Measurements from ENCODE around the gene FASN.

The FASN gene

GRCh38 chr17:82113941-82114340 lies 15.9 kb upstream of the FASN start:
- H2AK5ac ChIP-seq (ENCODE audit: low read depth, low read length), result peak overlapping the region; percentile 90
- H3K27ac ChIP-seq (replicated peaks; ENCODE audit: low read length), result no peak overlapping the region
- peak overlapping the region; percentile 6 for H3K14ac ChIP-seq (ENCODE audit: low read length)
- H3K4me1 ChIP-seq (ENCODE audit: control insufficient read depth in 2 of 2, insufficient read depth in 1 of 2, low read depth in 1 of 2, low read length in 2 of 2), result peaks cover 17 to 18% of the 10 kb centered on the region in 2 donors
- no peaks in the 10 kb centered on the region for H3K9me3 ChIP-seq (replicated peaks in 1 of 2; ENCODE audit: control insufficient read depth in 2 of 2, insufficient read depth in 1 of 2, low read depth in 1 of 2, low read length in 2 of 2)
- no peak overlapping the region for H2AFZ ChIP-seq (ENCODE audit: low read length)
- no peak overlapping the region for H3K4me3 ChIP-seq (ENCODE audit: low read length in 2 of 2)
- no peak overlapping the region for H3K18ac ChIP-seq (ENCODE audit: low read length)
- peaks cover 8 to 20% of the 10 kb centered on the region in 2 donors for H3K36me3 ChIP-seq (replicated peaks in 1 of 2; ENCODE audit: control insufficient read depth in 2 of 2, insufficient read depth in 2 of 2, low read length in 2 of 2)
- no CpG with 5 or more reads among the region's 13 CpGs for WGBS, 2 donors (ENCODE audit: extremely low coverage in 2 of 2, insufficient read length in 2 of 2, insufficient replicate concordance in 1 of 2)
- no peak overlapping the region for H2BK15ac ChIP-seq (ENCODE audit: low read length)
- no peak for DNase-seq (ENCODE audit: low spot score)
- no peaks in the 10 kb centered on the region for H3K27me3 ChIP-seq (ENCODE audit: control insufficient read depth in 3 of 3, insufficient read depth in 3 of 3, low read depth in 1 of 3, low read length in 3 of 3)
- peaks cover 3% of the 10 kb centered on the region for H3K79me1 ChIP-seq (ENCODE audit: low read depth, low read length)
- no peak overlapping the region for H4K8ac ChIP-seq (ENCODE audit: low read depth, low read length)
- H2BK120ac ChIP-seq (ENCODE audit: low read depth, low read length), result peak overlapping the region; percentile 2
- H2BK5ac ChIP-seq (ENCODE audit: low read length), result peak overlapping the region; percentile 82
- no peak overlapping the region for H3K9ac ChIP-seq (ENCODE audit: low read depth, low read length, poor library complexity)
- no peak overlapping the region for H2BK12ac ChIP-seq (ENCODE audit: low read length)
- no peak overlapping the region for H3K23ac ChIP-seq (ENCODE audit: low read depth, low read length, poor library complexity)
- H4K91ac ChIP-seq (ENCODE audit: low read depth, low read length, poor library complexity), result no peak overlapping the region
- H3K4ac ChIP-seq (ENCODE audit: low read length), result no peak overlapping the region
- H3K4me2 ChIP-seq (ENCODE audit: insufficient read depth, low read length, poor library complexity, severe bottlenecking), result no peak overlapping the region

GRCh38 chr17:82113422-82113821 lies 15.4 kb upstream of the FASN start:
- H2AFZ ChIP-seq (ENCODE audit: low read length), result no peak overlapping the region
- peak overlapping the region; percentile 52 for H2AK5ac ChIP-seq (ENCODE audit: low read depth, low read length)
- no peak overlapping the region for H3K27ac ChIP-seq (replicated peaks; ENCODE audit: low read length)
- no peak for DNase-seq (ENCODE audit: low spot score)
- peaks cover 8 to 20% of the 10 kb centered on the region in 2 donors for H3K36me3 ChIP-seq (replicated peaks in 1 of 2; ENCODE audit: control insufficient read depth in 2 of 2, insufficient read depth in 2 of 2, low read length in 2 of 2)
- H3K9ac ChIP-seq (ENCODE audit: low read depth, low read length, poor library complexity), result peak overlapping the region; percentile 24
- no peak overlapping the region for H2BK120ac ChIP-seq (ENCODE audit: low read depth, low read length)
- H2BK5ac ChIP-seq (ENCODE audit: low read length), result peak overlapping the region; percentile 82
- H3K23ac ChIP-seq (ENCODE audit: low read depth, low read length, poor library complexity), result no peak overlapping the region
- H2BK15ac ChIP-seq (ENCODE audit: low read length), result no peak overlapping the region
- H3K14ac ChIP-seq (ENCODE audit: low read length), result no peak overlapping the region
- peak overlapping the region; percentile 73 for H2BK12ac ChIP-seq (ENCODE audit: low read length)
- no peaks in the 10 kb centered on the region for H3K27me3 ChIP-seq (ENCODE audit: control insufficient read depth in 3 of 3, insufficient read depth in 3 of 3, low read depth in 1 of 3, low read length in 3 of 3)
- no peak overlapping the region for H4K91ac ChIP-seq (ENCODE audit: low read depth, low read length, poor library complexity)
- no CpG with 5 or more reads among the region's 9 CpGs for WGBS, 2 donors (ENCODE audit: extremely low coverage in 2 of 2, insufficient read length in 2 of 2, insufficient replicate concordance in 1 of 2)
- H3K4me1 ChIP-seq (ENCODE audit: control insufficient read depth in 2 of 2, insufficient read depth in 1 of 2, low read depth in 1 of 2, low read length in 2 of 2), result peaks cover 14 to 15% of the 10 kb centered on the region in 2 donors
- H3K79me1 ChIP-seq (ENCODE audit: low read depth, low read length), result peaks cover 3% of the 10 kb centered on the region
- H4K8ac ChIP-seq (ENCODE audit: low read depth, low read length), result no peak overlapping the region
- no peak overlapping the region for H3K4ac ChIP-seq (ENCODE audit: low read length)
- peak overlapping the region; percentile 38 for H3K18ac ChIP-seq (ENCODE audit: low read length)
- H3K9me3 ChIP-seq (replicated peaks in 1 of 2; ENCODE audit: control insufficient read depth in 2 of 2, insufficient read depth in 1 of 2, low read depth in 1 of 2, low read length in 2 of 2), result no peaks in the 10 kb centered on the region
- H3K4me2 ChIP-seq (ENCODE audit: insufficient read depth, low read length, poor library complexity, severe bottlenecking), result no peak overlapping the region
- no peak overlapping the region for H3K4me3 ChIP-seq (ENCODE audit: low read length in 2 of 2)

- H2AK5ac ChIP-seq (ENCODE audit: low read depth, low read length), result no peak overlapping the region
- H3K14ac ChIP-seq (ENCODE audit: low read length), result no peak overlapping the region
- H3K4ac ChIP-seq (ENCODE audit: low read length), result no peak overlapping the region
- H4K8ac ChIP-seq (ENCODE audit: low read depth, low read length), result no peak overlapping the region
- H3K36me3 ChIP-seq (replicated peaks in 1 of 2; ENCODE audit: control insufficient read depth in 2 of 2, insufficient read depth in 2 of 2, low read length in 2 of 2), result peaks cover 8 to 25% of the 10 kb centered on the region in 2 donors
- H2BK12ac ChIP-seq (ENCODE audit: low read length), result no peak overlapping the region
- no peak overlapping the region for H3K9ac ChIP-seq (ENCODE audit: low read depth, low read length, poor library complexity)
- no peak overlapping the region for H3K23ac ChIP-seq (ENCODE audit: low read depth, low read length, poor library complexity)
- H3K79me1 ChIP-seq (ENCODE audit: low read depth, low read length), result peaks cover 3% of the 10 kb centered on the region
- H2BK5ac ChIP-seq (ENCODE audit: low read length), result no peak overlapping the region
- DNase-seq (ENCODE audit: low spot score), result no peak
- H4K91ac ChIP-seq (ENCODE audit: low read depth, low read length, poor library complexity), result no peak overlapping the region
- no peak overlapping the region for H2AFZ ChIP-seq (ENCODE audit: low read length)
- WGBS, 2 donors (ENCODE audit: extremely low coverage in 2 of 2, insufficient read length in 2 of 2, insufficient replicate concordance in 1 of 2), result no CpG with 5 or more reads among the region's 6 CpGs
- H3K4me2 ChIP-seq (ENCODE audit: insufficient read depth, low read length, poor library complexity, severe bottlenecking), result no peak overlapping the region
- H3K27ac ChIP-seq (replicated peaks; ENCODE audit: low read length), result no peak overlapping the region
- no peak overlapping the region for H2BK120ac ChIP-seq (ENCODE audit: low read depth, low read length)
- no peaks in the 10 kb centered on the region for H3K27me3 ChIP-seq (ENCODE audit: control insufficient read depth in 3 of 3, insufficient read depth in 3 of 3, low read depth in 1 of 3, low read length in 3 of 3)
- peaks cover 9 to 10% of the 10 kb centered on the region in 2 donors for H3K4me1 ChIP-seq (ENCODE audit: control insufficient read depth in 2 of 2, insufficient read depth in 1 of 2, low read depth in 1 of 2, low read length in 2 of 2)
- H3K18ac ChIP-seq (ENCODE audit: low read length), result no peak overlapping the region
- H3K4me3 ChIP-seq (ENCODE audit: low read length in 2 of 2), result no peak overlapping the region
- H2BK15ac ChIP-seq (ENCODE audit: low read length), result no peak overlapping the region
- H3K9me3 ChIP-seq (replicated peaks in 1 of 2; ENCODE audit: control insufficient read depth in 2 of 2, insufficient read depth in 1 of 2, low read depth in 1 of 2, low read length in 2 of 2), result no peaks in the 10 kb centered on the region
Measured at GRCh38 chr17:82112914-82113311, 14.9 kb upstream of the FASN start.

GRCh38 chr17:82112181-82112913 lies 14.3 kb upstream of the FASN start:
- Histone ChIP-seq H4K91ac (ENCODE audit: low read depth, low read length, poor library complexity) (no peak overlapping the region), H3K36me3 (replicated peaks in 1 of 2; ENCODE audit: control insufficient read depth in 2 of 2, insufficient read depth in 2 of 2, low read length in 2 of 2) (peaks cover 8 to 27% of the 10 kb centered on the region in 2 donors), H2BK12ac (ENCODE audit: low read length) (no peak overlapping the region), H2AFZ (ENCODE audit: low read length) (no peak overlapping the region), H3K23ac (ENCODE audit: low read depth, low read length, poor library complexity) (no peak overlapping the region), H2BK15ac (ENCODE audit: low read length) (no peak overlapping the region), H3K27ac (replicated peaks; ENCODE audit: low read length) (no peak overlapping the region), H3K79me1 (ENCODE audit: low read depth, low read length) (peaks cover 3% of the 10 kb centered on the region), H3K9ac (ENCODE audit: low read depth, low read length, poor library complexity) (no peak overlapping the region), H3K9me3 (replicated peaks in 1 of 2; ENCODE audit: control insufficient read depth in 2 of 2, insufficient read depth in 1 of 2, low read depth in 1 of 2, low read length in 2 of 2) (no peaks in the 10 kb centered on the region), H3K4me2 (ENCODE audit: insufficient read depth, low read length, poor library complexity, severe bottlenecking) (no peak overlapping the region), H3K14ac (ENCODE audit: low read length) (no peak overlapping the region), H3K18ac (ENCODE audit: low read length) (no peak overlapping the region), H2BK5ac (ENCODE audit: low read length) (no peak overlapping the region), H3K4me1 (ENCODE audit: control insufficient read depth in 2 of 2, insufficient read depth in 1 of 2, low read depth in 1 of 2, low read length in 2 of 2) (peaks cover 3 to 8% of the 10 kb centered on the region in 2 donors), H4K8ac (ENCODE audit: low read depth, low read length) (no peak overlapping the region), H3K4ac (ENCODE audit: low read length) (no peak overlapping the region), H2AK5ac (ENCODE audit: low read depth, low read length) (no peak overlapping the region), H2BK120ac (ENCODE audit: low read depth, low read length) (no peak overlapping the region), H3K4me3 (ENCODE audit: low read length in 2 of 2) (no peak overlapping the region), H3K27me3 (ENCODE audit: control insufficient read depth in 3 of 3, insufficient read depth in 3 of 3, low read depth in 1 of 3, low read length in 3 of 3) (no peaks in the 10 kb centered on the region)
- no CpG with 5 or more reads among the region's 18 CpGs for WGBS, 2 donors (ENCODE audit: extremely low coverage in 2 of 2, insufficient read length in 2 of 2, insufficient replicate concordance in 1 of 2)
- DNase-seq (ENCODE audit: low spot score), result no peak

Data from neuronal stem cell (in vitro differentiated cells).